Hindlimb muscle (tissue), 1 donor: ENCODE measurements around the gene TTC19. TPM values are rescaled to one million over a fixed set of nuclear protein-coding genes. Genes with fewer than 3 reads are reported as not detected.

Experiments used
- DNase-seq: peaks from one replicate; pipeline ENCODE4 v3.0.0-alpha.2; 2013
- polyA plus RNA-seq: library from polyadenylated mRNA; unstranded; fragments of 120-200 nt; gene quantifications from one replicate; pipeline ENCODE4 v1.2.1, GENCODE V29; 2013; ENCODE audit not compliant: insufficient read length

The TTC19 gene, protein sequence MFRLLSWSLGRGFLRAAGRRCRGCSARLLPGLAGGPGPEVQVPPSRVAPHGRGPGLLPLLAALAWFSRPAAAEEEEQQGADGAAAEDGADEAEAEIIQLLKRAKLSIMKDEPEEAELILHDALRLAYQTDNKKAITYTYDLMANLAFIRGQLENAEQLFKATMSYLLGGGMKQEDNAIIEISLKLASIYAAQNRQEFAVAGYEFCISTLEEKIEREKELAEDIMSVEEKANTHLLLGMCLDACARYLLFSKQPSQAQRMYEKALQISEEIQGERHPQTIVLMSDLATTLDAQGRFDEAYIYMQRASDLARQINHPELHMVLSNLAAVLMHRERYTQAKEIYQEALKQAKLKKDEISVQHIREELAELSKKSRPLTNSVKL
- 25.7 TPM for polyA plus RNA-seq

GRCh38 chr17:15999141-15999973 lies at the start of gene TTC19, which contains the start of gene ZSWIM7:
Gene TTC19 (plus strand): TSS chr17:15999824. CDS start chr17:15999849, 25 bp downstream.
Gene ZSWIM7 (minus strand): TSS chr17:15999704. CDS start chr17:15999594, 110 bp downstream.
- peak; percentile 97 for DNase-seq

DNA sequence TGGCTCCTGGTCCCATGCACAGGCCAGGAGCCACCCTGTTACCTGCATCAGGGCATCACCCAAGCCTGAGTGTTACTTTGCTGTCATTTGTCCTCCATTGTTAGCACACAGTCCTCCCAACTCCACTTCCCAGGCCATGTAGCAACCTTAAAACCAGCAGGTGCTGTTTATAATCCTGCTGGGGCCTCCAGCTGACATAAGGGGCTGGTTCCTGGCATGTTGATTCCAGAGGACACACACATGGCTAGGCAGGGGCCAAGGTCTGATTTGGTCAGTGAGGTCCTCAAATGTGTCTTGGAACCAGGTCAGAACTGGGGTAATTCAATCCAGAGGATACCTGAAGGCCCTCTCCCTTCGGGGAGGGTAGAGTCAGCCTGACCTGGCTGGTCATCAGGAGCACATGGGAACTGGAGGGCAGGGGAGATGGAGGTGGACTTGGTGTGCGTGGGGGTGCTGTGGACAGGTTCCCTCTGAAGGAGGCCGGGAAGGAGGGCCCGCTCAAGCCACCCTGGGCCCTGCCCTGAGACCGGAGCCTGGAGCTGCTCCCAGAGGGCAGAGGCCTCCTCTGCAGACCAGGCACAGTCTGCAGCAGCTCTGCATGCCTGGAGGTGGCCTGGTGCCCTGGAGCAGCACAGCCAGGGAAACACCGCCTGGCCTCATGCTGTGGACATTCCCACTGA lies 48.1 kb upstream of the TTC19 start:
- DNase-seq = no peak

- no peak for DNase-seq
Observed at GRCh38 chr17:15952048-15952532, 47.5 kb upstream of the TTC19 start.

GRCh38 chr17:15952916-15953790 lies 46.5 kb upstream of the TTC19 start:
- DNase-seq = no peak

DNA sequence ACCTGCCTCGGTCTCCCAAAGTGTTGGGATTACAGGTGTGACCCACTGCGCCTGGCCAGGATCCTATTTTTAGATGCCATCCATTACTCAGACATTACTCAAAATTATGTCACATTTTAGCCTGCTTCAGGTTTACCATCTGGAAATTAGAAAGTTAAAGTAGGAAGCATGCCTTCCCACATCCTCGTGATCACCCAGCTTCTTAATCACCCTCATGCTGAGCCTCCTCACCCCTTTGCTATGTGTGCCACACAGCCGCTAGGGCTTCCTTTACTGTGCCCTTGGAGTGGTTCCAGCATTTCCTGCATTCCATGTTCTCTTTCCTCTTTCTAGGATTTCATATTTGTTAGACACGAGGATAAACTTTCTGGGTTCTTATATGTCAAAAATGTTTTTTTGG lies 45.4 kb upstream of the TTC19 start:
- DNase-seq = no peak

DNA sequence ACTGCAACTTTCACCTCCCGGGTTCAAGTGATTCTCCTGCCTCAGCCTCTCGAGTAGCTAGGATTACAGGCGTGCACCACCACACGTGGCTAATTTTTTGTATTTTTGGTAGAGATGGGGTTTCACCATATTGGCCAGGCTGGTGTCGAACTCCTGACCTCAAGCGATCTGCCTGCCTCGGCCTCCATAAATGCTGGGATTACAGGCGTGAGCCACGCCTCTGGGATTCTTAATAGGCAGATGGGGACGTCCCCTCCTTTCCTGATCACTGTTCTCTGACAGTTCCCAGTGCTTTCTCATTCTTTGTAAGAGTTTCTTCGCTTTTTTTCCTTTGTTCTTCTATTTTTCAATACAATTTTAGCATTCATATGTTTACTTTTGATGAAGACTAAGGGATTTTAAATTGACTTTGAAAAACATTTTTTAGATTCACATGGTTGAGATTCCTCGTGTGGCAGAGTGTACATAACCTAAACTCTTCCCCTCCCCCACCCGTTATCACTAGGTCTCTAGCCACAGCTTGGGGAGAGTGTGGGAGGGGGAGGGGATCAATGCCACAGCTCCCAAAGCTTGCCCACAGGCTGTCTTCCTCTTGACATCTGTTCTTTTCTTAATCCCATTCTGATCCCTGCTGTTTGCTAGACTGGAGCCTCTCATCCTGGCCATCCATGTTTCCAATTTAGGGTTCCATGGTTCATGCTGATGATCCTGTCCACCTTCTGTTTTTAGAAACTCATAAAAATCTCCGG lies 43.7 kb upstream of the TTC19 start:
- no peak for DNase-seq

DNA sequence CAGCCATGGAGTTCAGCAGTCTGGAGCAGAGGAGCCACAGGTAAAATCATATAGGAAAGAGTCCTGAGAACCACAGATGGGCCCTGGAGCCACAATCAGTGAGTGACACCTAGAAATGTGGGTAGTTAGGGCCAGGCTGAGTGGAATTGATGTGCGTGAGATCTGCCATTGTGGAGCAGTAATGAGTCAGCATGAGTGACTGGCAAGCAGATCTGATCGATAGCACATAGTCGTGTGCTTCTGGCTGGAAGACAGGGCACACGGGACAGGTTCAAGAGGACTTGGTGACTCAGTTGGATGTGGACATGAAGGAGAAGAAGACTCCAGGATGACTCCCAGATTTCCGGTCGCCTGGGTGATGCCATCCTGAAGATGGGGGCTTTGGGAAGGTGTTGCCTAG lies 42.4 kb upstream of the TTC19 start:
- DNase-seq = no peak

DNA sequence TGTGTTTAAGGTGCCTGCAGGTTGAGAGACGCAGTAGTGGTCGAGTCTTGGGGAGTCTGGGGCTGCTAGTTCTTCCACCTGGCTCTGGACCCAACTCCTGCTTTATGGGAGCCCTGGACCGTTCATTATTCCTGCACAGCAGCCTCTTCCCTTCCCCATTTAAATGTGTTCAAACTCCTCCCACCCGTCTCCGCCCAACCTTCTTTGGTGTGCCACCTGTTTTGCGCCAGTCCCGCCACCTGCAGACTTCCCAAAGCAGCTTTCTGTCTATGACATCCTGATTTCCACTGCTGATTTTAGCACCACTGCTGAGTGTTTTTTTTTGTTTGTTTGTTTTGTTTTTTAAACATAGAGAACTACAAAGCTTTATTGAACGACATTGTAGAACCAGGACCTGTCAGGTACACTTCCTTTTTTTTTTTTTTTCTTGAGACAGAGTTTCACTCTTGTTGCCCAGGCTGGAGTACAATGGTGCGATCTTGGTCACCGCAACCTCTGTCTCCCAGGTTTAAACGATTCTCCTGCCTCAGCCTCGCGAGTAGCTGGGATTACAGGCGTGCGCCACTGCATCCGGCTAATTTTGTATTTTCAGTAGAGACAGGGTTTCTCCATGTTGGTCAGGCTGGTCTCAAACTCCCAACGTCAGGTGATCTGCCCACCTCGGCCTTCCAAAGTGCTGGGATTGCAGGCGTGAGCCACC lies 41.9 kb upstream of the TTC19 start:
- no peak for DNase-seq

DNA sequence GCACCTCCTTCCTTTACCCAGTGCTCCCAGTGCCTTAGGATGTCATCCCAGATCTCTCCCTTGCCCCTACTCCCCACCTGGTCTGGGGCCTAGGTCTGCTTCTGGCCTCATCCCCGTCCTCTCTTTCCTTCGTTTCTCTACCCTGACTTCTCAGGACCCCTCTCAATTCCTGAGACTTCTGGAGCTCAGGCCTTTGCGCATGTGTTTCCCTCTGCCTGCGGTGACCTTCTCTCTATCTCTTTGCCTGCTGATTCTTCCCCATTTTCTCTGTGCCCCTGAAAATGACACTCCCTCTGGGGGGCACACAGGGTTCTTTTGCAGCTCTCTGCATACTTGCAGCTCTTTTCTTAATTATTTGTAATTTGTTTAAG lies 41.2 kb upstream of the TTC19 start:
- DNase-seq = no peak

DNA sequence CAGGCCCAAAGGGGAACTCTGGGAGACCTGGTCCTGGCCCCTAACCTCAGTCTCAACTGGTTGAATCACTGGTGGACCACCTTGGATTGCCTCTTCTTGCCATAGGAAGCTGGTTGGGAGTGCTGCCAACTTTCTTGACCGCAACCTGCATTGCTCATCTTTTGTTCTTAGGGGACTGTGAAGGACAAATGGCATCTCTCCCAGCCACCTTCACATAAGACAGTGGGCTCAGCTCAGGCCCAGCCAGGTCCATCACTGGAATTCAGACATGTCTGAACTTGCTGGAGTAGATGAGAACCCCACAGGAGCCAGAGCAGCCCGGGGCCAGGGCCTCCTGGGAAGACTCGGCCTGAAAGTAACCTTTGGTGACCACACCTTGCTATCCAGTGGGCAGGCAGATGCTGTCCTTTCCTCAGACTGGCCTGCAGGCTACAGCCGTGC lies 35.9 kb upstream of the TTC19 start:
- no peak for DNase-seq

- DNase-seq = no peak
Observed at GRCh38 chr17:15965528-15965927, 34.1 kb upstream of the TTC19 start.

DNA sequence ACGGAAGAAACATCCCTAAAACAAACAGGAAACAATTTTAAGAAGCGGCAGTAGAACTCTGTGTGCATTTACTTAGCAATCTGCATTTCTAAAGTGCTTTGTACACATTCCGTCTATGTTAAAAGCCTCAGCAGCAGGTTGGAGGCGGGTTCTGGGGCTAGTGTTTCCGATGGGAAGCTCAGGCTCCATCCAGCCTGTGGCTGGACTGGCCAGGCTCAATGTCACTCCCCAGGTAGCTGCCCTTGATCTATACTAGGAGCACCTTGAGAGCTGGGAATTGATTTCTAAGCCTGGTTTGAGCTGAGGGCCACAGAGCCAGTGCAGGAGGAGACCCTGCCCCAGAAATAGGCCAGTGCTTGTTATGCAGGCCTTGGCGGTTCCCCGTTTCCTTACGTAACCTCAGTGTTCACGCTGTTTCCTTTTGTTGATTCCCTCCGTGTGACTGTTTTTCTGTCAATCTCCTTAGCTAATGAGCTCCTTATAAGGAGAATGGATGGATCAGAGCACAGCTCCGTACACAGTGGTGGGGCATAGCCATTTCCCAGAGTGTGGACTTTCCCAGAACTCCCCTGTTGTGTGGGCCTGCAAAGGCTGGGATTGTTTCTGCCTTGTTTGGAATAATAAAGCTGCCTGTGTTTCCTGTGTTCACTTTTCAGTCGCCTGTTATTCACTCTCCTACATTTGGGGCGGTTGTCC lies 33.3 kb upstream of the TTC19 start:
- DNase-seq = no peak

- no peak for DNase-seq
Observed at GRCh38 chr17:15966879-15967248, 32.8 kb upstream of the TTC19 start.

DNA sequence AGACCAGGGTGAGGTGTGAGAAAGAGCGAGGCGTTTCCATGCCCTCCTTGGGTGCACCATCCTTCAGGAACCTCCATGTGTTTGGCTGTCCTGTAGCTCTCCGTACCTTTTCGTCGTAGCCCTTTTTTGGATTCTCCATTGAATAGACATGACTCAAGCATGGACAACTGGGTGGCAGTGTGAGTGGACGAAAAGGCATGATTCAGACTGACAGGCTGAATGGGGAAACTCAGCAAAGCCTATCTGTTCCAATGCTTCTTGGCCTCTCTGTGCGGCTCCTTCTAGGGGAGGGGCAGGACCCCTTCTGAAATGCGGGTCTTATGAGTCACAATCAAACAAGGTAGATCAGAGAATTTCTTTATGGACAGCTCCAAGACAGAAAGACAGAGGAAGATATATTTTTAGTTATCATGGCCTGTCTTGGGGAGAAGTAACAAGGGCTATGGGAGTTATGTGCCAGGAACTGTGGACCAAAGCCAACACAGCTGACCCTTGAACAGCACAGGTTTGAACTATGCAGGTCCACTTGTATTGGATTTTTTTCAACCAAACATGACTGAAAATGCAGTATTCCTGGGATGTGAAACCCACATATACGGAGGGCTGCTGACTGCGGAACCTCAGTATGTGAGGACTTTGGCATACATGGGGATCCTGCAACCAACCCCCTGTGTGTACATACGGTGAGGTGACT lies 31.8 kb upstream of the TTC19 start:
- DNase-seq = no peak

- no peak for DNase-seq
Observed at GRCh38 chr17:15969463-15969862, 30.2 kb upstream of the TTC19 start.

GRCh38 chr17:15970500-15970899 lies 29.1 kb upstream of the TTC19 start:
- no peak for DNase-seq

- DNase-seq = no peak
Observed at GRCh38 chr17:15971098-15971678, 28.4 kb upstream of the TTC19 start.

GRCh38 chr17:15971882-15972281 lies 27.7 kb upstream of the TTC19 start:
- DNase-seq = no peak

DNA sequence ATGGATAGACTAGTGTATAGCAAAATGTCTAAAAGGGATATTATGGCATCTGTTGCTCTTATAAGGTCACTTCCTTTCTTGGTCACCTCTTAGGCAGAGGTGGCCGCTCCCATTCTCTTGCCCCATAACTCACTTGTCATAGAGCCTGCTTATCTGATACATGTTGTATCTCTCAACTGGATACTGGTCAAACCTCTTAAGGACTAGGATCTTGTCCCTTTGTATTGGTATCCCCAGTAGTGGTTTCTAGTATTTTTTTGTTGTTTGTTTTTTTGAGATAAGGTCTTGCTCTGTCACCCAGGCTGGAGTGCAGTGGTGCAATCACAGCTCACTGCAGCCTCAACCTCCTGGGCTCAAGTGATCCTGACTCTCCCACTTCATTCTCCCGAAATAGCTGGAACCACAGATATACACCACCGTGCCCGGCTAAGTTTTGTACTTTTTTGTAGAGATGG lies 27.1 kb upstream of the TTC19 start:
- DNase-seq = no peak
